Right ventricle myocardium superior (tissue), 1 donor: ENCODE results near the gene ANKRD33. TPM values are rescaled to one million over a fixed set of nuclear protein-coding genes. Genes with fewer than 3 reads are reported as not detected.

Source experiments
- ATAC-seq: fragments of 200-7000 bp; cut with Tn5 transposase; one replicate; pipeline ENCODE4 v1.9.1; 2020; ENCODE audit warnings: mild to moderate bottlenecking; ENCODE audit not compliant: poor library complexity
- DNase-seq: peaks from one replicate; pipeline ENCODE4 v3.0.0-alpha.2; 2020
- intact Hi-C: fragments of 100-400 bp; cut with DNase I; formaldehyde crosslinking; loops from one replicate; pipeline ENCODE4 v1.11.2; 2022
- total RNA-seq: library from RNA; stranded (reverse); fragmentation: NEBNext Ultra II Directional; extraction: Animal tissue kit (Norgen Biotek cat#: 25700); gene quantifications from one replicate; pipeline ENCODE4 v1.2.1, GENCODE V29; 2021
- donor health status: DM: no; HTN: yes; CAD: no; lungs with severe emphysema.

ANKRD33 gene
- total RNA-seq, 1 donor from 2014 or later, result not detected

- intact Hi-C loops, result no loop called here
- no peak for DNase-seq
- ATAC-seq, result no peak
Measured at GRCh38 chr12:51924551-51925319, 36.8 kb downstream of the ANKRD33 start.

- no peak for DNase-seq
- ATAC-seq, result no peak
- intact Hi-C loops, result no loop called here
Measured at GRCh38 chr12:51925346-51926063, 37.6 kb downstream of the ANKRD33 start.

- ATAC-seq (no peak), DNase-seq (no peak)
- intact Hi-C loops, result no loop called here
Measured at GRCh38 chr12:51926064-51926632, 38.2 kb downstream of the ANKRD33 start.

GRCh38 chr12:51926718-51927117, 38.8 kb downstream of the ANKRD33 start:
- ATAC-seq, result no peak
- intact Hi-C loops, result no loop called here
- DNase-seq, result no peak

- DNase-seq (no peak), ATAC-seq (peak; percentile 78)
- intact Hi-C loops, result no loop called here
Measured at GRCh38 chr12:51932218-51933076, 44.5 kb downstream of the ANKRD33 start.

- intact Hi-C loops, result no loop called here
- no peak for ATAC-seq
- no peak for DNase-seq
Measured at GRCh38 chr12:51934080-51934479, 46.2 kb downstream of the ANKRD33 start.

GRCh38 chr12:51937926-51938325, 50.0 kb downstream of the ANKRD33 start:
- ATAC-seq (no peak), DNase-seq (no peak)
- intact Hi-C loops, result no loop called here

GRCh38 chr12:51938726-51939125, 50.8 kb downstream of the ANKRD33 start:
- ATAC-seq (no peak), DNase-seq (no peak)
- intact Hi-C loops, result no loop called here

- intact Hi-C loops, result no loop called here
- DNase-seq (no peak), ATAC-seq (peak; percentile 67)
Measured at GRCh38 chr12:51941011-51941581, 53.2 kb downstream of the ANKRD33 start.

Other genes with a start within 250 kb of the ANKRD33 start
- gene FIGNL2, start 39.4 kb upstream of the ANKRD33 start, total RNA-seq, result 0.30 TPM
- gene ACVRL1, start 19.4 kb downstream of the ANKRD33 start, total RNA-seq, result 35.1 TPM
- gene ACVR1B, start 63.6 kb downstream of the ANKRD33 start, total RNA-seq, result 9.7 TPM
- gene TAMALIN, start 118.8 kb downstream of the ANKRD33 start, total RNA-seq, result 19.8 TPM
- gene NR4A1, start 163.3 kb downstream of the ANKRD33 start, total RNA-seq, result 46.1 TPM
- gene ATG101, start 181.9 kb downstream of the ANKRD33 start, total RNA-seq, result 23.5 TPM
- gene SMIM41, start 191.6 kb downstream of the ANKRD33 start, total RNA-seq, result 0.35 TPM